Sigmoid colon (tissue), 3 donors: ENCODE data around the gene PDGFRB.
A peak's percentile ranks its signal among the peaks of the same experiment; 100 is the strongest.

Experiments used
- CTCF ChIP-seq, 4 experiments: fragments of 450-650 bp in 3 of 4; fragments of 200-600 bp in 1 of 4; IDR thresholded peaks; one replicate each; pipeline ENCODE4 v1.5.1; 2016 to 2019; ENCODE audit warnings: antibody characterized with exemption in 4 of 4, mild to moderate bottlenecking in 3 of 4, moderate library complexity in 2 of 4
- POLR2A ChIP-seq, 2 donors: fragments of 450-650 bp; IDR thresholded peaks; one replicate each; pipeline ENCODE4 v1.6.1; 2016; ENCODE audit warnings: antibody characterized with exemption in 2 of 2, mild to moderate bottlenecking in 2 of 2, moderate library complexity in 2 of 2

GRCh38 chr5:150162142-150162513, 6.5 kb upstream of the PDGFRB start:
- TF ChIP-seq POLR2A (IDR thresholded peaks at IDR 0.05) (peak in 1 of 2 donors; percentile 58), CTCF (IDR thresholded peaks at IDR 0.05) (no peak)
